Choroid plexus epithelial cell (primary cell): ENCODE data around the gene STOM.

ENCODE experiments used
- DNase-seq: peaks from one replicate; pipeline ENCODE4 v3.0.0-alpha.2; 2010; ENCODE audit warnings: low read depth
- H3K4me3 ChIP-seq: 2 replicates; pipeline ENCODE4 v1.5.1; 2011; ENCODE audit warnings: low read depth, mild to moderate bottlenecking, control low read depth, low read length, moderate library complexity
- TF ChIP-seq, protein P1 (sequence below): conservative IDR thresholded peaks from 2 replicates; pipeline ENCODE4 v1.5.1; 2011; ENCODE audit warnings: low read depth, mild to moderate bottlenecking, control low read depth, inconsistent platforms, low read length, moderate library complexity

The STOM gene

DNA sequence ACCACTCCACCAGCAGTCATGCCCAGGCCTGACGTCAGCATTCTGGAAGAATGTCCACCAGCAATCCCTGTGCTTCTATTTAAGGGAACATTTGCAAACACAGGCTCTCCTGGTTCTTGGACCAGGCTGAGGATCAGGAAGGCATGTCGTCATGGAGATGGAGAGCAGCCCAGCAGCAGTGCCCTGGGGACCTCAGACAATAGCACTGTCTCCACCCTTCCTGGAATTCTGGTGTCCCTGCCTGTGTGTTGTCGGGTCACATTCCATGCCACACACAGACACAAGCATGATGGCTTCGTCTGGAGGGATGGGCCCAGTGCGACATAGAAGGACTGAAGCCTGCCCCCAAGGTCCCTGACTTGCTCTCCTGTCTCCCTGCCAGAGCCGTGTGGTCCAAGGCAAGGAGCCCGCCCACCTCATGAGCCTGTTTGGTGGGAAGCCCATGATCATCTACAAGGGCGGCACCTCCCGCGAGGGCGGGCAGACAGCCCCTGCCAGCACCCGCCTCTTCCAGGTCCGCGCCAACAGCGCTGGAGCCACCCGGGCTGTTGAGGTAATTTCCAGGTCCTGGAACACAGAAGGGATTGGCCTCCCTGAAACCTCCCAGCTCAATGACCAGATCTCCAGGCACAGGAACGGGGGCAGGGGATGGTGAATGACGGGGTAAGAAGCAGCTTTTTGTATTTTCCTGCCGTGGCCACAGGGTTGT, 43.8 kb downstream of the STOM start:
- no peak overlapping the region for H3K4me3 ChIP-seq
- TF ChIP-seq, protein P1, sequence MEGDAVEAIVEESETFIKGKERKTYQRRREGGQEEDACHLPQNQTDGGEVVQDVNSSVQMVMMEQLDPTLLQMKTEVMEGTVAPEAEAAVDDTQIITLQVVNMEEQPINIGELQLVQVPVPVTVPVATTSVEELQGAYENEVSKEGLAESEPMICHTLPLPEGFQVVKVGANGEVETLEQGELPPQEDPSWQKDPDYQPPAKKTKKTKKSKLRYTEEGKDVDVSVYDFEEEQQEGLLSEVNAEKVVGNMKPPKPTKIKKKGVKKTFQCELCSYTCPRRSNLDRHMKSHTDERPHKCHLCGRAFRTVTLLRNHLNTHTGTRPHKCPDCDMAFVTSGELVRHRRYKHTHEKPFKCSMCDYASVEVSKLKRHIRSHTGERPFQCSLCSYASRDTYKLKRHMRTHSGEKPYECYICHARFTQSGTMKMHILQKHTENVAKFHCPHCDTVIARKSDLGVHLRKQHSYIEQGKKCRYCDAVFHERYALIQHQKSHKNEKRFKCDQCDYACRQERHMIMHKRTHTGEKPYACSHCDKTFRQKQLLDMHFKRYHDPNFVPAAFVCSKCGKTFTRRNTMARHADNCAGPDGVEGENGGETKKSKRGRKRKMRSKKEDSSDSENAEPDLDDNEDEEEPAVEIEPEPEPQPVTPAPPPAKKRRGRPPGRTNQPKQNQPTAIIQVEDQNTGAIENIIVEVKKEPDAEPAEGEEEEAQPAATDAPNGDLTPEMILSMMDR = no peak
- peak; percentile 22 for DNase-seq

- no peak overlapping the region for H3K4me3 ChIP-seq
Observed at GRCh38 chr9:121325387-121325786, 44.7 kb downstream of the STOM start.

DNA sequence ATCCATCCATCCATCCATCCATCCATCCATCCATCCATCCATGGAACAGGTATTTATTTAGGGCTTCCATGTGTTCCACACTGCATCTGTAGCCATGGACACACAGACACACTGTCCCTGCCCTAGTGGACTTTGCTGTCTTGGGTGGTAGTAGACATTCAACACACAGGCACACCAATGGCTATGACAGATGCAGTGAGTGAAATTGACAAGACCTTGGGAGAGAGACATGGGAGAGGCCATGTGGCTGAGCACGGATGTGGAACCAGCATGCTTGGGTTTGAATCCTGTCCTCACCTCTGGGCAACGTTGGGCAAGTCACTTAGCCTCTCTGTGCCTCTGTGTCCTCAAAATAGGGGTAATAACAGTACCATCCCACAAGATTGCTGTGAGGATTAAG, 45.3 kb downstream of the STOM start:
- H3K4me3 ChIP-seq = no peak overlapping the region
- TF ChIP-seq, protein P1 = no peak
- DNase-seq = no peak

More at GRCh38 chr9:121325387-121325786, 44.7 kb downstream of the STOM start:
- TF ChIP-seq, protein P1 = no peak
- DNase-seq = no peak

DNA sequence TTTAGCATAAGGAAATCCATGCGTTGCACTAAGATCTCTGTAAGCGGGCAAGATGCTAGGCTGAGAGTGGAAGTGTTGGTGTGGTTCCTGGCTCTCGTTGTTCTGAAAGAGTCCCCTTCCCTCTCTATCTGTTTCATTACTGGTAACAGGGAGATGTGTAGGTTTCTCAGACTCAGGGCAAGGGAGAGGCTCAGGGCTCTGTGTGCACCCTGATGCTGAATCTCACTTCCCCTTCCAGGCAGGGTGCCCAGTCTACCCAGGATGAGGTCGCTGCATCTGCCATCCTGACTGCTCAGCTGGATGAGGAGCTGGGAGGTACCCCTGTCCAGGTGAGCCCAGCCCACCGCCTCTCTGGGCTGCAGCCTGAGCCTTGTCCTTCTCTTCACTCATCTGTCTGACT, 45.7 kb downstream of the STOM start:
- no peak for DNase-seq
- H3K4me3 ChIP-seq = no peak overlapping the region
- TF ChIP-seq, protein P1 = no peak

DNA sequence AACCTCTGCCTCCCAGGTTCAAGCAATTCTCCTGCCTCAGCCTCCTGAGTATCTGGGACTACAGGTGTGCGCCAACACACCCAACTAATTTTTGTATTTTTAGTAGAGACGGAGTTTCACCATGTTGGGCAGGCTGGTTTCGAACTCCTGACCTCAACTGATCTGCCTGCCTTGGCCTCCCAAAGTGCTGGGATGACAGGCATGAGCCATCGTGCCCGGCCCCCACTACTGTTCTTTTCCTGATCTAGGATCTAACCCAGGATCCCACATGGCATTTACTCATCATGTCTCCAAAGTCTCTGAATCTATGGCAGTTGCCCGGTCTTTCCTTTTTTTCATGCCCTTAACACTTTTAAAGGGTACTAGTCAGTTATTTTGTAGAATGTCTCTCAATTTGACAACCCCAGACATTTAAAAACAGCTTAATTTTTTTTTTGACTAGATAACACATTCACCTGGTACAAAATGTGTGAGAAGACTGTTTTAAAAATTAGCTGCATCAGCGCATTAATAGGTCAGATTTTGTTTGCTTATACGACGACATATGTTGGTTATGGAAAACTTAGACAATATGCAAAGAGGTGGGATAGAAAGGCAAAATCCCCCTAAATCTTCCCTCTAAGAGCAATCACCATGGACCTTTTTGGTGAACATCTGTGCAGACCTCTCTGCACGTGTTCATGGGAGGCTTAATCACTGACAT, 46.5 kb downstream of the STOM start:
- no peak for DNase-seq
- TF ChIP-seq, protein P1 = no peak
- no peak overlapping the region for H3K4me3 ChIP-seq

- TF ChIP-seq, protein P1 = no peak
- peak; percentile 27 for DNase-seq
- no peak overlapping the region for H3K4me3 ChIP-seq
Observed at GRCh38 chr9:121322737-121323448, 47.2 kb downstream of the STOM start.
